Hepatic stellate cell (primary cell): ENCODE measurements around the gene EYA2.

Source experiments
- DNase-seq: peaks from one replicate; pipeline ENCODE4 v3.0.0; 2011; ENCODE audit warnings: low spot score

The EYA2 gene

DNA sequence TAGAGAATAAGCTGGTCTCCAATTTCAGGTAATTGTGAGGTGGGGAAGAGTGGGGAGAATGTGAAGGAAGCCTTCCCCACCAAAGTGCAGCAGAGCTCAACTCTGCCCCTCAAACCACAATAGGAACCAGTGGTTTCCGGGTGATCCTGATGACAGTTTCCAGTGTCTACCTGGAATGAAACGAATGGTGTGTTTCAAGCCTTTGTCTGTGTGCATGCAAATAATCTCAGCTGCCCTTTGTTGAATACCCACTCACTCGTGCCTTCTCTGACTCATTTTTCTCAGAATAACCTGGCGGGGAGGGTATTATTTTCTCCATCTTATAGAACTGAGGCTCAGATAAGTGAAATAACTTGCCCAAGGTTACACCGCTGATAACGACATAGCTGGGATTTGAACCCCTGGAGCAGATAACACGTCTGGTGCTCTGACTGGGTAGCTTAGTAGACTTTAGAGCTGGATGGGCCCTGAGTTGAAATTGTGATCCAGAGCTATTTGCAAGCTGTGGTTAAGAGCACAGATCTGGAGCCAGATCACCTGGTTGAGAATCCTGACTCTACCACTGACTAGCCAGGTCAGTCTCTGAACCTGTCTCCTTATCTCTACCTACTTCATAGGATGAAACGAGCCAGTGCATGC, 85.1 kb downstream of the EYA2 start:
- no peak for DNase-seq

DNA sequence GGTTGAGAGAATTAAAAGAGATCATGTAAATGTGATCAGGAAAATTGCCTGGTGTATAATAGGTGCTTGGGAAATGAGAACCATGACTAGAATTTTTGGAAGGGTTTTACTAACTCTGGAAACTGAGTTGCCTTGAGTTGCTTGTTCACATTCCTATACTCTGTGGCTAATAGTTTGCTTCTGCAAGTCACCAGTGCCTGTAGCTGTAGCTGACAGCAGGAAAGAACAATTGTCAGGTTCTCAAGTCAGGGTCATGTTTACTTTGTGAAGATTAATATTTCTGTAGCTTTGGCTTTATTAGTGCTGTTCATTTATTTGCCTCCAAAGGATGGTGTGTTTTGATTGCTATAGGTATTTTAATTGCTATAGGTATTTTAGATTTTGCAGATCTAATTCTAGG, 86.5 kb downstream of the EYA2 start:
- DNase-seq, result no peak

DNA sequence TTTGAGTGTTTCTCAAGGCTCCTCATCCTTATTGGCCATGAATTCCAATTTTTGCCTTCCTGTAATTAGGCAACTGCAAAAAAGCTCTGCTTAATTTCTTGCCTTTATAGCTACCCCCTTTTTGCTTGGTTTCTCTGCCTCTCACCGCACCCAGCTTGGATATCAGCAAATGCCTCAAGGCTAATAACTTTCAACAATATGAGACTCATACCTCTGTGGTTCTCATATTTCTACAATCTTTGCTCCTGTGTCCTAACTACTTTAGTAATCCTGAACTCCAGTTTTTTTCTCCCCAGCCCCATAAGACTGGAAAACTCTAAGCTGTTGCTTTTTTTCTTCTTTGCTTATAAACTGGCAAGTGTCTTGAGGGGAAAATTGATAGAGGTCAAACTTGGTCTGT, 88.8 kb downstream of the EYA2 start:
- DNase-seq, result no peak

DNA sequence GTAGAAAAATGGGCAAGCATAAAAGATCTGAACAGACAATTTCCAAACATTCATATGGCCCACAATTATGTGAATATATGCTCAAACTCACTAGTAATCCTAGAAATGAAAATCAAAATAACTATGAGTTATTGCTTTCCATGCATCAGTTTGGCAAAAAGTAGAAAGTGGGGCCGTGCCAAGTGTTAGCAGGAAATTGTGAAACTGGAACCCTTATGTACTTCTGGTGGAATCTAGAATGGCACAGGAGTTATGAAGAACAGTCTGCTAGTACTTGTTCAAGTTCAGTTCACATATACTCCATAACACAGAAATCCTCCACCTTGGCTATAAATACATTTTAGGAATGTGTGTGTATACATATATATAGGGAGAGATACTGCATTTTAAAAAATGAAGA, 89.8 kb downstream of the EYA2 start:
- no peak for DNase-seq

DNA sequence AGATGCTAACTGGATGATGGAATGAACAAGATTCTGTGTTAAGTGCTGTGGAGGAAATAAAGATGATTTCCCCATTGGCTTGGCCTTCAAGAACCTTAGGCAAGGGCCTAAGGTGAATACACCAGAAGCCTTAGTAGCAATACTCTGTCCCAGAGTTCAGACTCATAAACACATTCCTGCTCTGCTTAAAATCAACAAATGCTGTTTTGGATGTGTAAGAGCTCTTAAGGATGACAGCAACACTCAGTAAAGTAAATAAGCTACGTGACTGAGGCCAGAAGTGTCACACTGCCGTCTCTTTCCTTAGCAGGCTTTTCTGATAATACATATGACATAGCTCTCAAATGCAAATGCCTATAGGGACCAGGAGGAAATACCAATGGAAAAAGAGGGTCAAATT, 90.6 kb downstream of the EYA2 start:
- no peak for DNase-seq

DNA sequence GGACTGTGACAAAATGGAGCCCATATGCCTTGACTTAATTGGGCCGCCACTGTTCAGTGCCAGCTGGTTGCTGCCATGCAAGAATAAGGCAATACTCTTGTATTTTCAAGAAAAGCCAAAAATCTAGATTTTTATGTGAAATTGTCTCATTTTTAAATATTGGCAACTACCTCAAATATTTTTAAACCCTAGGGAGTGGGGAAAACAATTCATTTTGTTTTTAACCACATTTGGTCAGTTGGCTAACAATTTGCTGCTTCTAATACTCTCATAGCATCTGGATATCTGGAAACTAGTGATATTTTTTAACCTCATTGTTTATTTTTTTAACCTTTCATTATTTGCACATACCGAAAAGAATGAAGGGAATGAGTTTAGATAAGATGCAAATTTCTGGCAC, 91.0 kb downstream of the EYA2 start:
- DNase-seq, result no peak

DNA sequence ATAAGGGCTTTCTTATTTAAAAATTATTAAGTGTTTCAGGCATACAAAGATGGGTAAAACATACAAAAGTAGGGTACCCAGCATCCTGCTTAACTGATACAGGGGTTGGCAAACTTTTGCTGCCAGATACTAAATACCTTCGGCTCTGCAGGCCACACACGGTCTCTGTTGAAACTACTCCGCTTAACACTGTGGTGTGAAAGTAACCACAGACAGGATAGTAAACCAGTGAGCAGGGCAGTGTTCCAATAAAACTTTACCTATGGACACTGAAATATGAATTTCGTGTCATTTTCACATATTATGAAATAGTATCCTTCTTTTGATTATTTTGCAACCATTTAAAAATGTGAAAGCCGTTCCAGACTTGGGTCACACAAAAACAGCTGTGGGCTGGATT, 92.4 kb downstream of the EYA2 start:
- no peak for DNase-seq

DNA sequence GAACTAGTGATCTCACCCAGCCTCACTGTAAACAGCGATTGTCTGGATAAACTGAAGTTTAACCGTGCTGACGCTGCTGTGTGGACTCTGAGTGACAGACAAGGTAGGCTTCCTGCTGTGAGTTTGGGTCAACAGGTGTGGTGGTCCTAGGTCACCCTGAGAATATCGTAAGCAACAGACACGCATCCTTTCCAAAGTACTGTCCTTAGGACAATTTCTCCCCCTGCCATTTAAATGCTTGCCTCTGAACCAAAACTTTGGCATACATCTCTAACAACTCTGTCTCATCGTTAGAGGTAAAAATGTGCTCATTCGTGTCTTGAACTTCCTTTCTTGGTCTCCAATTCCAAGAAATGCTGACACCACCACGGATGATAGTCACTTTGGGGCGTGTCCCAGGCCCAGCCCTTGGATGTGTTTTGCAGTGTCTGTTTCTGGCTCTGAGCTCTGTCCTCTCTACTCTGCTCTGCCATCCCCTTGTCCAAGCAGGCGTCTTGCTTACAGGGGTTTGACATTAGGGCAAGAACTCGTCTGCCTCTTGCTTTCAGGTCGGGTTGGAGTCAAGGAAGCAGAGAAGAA, 95.5 kb downstream of the EYA2 start:
- DNase-seq, result no peak

DNA sequence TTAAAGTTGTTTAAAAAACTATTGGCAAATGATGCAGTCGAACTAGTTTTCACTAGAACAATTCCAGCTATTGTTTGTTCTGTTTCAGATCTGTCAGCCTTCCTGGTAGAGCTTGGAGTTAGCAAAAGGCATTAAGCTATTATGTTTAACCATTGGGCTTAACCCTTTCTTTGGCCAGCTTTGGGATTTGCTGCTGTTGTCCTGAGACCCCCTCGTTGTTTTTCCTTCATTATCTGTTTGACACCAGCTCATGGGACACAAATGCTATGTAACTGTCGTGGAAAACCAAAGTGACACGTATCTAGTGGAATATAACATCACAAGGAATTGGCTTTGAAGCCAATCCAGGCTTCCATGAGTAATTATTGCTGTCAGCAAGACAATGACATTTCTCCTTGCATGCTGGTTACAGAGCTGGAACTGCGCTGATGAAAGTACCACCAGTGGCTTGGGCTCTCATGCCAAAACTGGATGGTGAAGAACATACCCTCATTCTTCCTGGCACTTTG, 96.0 kb downstream of the EYA2 start:
- no peak for DNase-seq

DNA sequence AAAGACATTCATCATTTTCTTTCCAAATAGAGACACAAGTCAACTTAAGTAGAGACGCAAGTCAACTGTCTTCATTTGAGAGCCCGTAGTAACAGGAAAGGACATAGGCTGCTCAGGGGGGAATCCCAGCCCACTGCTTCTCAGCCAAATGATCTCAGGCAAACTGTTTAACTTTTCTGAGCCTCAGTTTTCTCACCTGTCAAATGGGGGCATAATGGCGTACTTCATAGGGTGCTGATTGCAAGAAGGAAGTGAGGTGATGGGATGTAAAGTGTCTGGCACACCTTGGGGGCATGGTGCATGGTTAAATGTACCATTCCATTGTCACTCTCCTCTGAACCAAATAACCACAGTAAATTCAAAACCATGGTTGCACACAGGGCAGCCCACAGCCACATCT, 96.5 kb downstream of the EYA2 start:
- DNase-seq, result no peak

DNA sequence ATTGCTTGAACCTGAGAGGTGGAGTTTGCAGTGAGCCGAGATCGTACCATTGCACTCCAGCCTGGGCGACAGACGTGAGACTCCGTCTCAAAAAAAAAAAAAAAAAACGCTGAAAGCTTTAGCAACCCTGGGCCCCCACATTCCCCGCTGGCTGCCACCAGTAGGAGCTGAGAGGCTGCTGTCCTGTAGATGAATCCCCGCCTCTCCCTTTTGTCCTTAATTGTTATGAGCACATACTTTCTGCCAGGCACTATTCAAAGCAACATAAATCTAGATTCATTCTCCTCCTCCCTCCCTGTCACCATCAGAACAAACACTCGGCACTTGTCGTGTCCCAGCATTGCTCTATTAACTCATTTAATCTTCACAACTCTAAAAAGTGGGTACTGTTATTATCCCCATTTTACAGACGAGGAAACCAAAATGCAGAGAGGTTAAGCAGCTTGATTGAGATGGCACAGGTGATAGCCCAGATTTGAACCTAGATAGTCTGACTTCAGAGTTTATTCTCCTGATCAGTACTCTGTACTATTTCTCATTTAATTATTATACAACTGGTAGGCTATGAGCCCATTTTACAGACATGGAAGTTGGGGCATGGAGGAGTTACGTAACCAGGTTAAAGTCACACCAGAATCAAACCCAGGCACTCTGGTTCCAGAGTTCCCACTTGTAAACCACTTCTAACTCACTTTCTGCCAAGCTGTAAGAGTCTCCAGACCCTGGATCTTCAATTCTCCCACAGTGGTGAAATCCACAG, 97.4 kb downstream of the EYA2 start:
- DNase-seq, result no peak

DNA sequence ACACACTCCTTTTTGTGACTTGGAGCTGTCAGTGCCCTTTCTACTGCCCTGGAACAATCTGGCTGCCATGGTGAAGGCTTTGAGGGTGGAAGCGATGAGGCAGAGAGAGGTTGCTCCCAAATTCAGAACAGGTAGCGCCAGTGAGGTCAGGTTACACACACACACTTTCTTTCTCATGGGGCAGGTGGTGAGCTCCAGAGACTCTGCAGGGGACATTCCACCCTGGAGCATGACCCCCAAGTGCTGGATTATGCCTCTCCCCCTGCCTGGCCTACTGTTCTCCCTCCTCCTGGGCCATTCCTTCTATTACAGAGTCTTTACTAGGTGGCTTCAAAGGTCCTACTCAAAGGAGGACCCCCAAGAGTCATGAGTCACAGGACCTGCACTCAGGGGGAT, 98.0 kb downstream of the EYA2 start:
- DNase-seq, result no peak

DNA sequence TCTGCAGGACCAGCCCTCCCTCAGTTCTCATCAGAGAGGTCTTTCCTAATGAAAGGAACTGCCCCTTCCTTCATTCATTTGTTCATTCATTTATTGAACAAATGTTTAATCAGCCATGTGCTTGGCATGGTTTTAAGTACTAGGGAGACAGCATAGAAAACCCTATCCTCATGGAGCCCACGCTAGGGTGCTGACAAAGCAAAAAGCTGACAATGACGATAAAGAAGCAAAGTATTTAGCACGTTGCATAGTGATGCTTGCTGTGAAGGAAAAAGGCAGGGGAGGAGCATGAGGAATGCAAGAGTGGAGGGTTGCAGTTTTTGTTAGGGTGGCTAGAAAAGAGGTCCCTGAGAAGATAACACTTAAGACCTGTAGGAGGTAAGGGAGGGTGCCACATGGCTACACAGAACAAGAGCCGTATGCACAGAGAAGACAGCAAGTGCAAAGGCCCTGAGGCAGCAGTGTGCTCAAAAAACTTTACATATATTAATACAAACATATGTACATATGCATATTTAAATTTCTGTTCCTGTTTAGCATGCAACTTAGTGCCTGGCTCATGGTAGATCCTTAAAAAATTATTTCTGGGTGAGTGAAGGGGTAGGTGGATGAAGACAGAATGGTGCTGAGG, 98.9 kb downstream of the EYA2 start:
- DNase-seq, result no peak

DNA sequence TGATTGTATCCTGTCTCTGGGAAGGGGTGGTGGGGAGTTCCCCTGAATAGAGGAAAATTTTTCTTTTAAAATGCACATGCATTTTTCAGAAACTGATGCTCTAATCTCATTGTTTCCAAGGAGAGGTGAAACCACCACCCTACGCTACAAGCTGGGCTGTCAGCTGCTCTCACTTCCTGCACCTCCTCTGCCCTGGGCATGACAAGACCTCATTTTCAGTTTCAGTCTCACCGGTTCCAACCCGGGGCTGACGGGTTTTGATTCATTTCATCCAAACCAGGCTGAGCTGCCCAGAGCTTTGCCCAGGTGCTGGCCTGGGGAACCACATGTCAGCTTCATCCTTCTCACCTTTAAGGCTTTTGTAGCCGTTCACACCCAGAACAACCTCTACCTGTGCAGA, 99.7 kb downstream of the EYA2 start:
- no peak for DNase-seq

DNA sequence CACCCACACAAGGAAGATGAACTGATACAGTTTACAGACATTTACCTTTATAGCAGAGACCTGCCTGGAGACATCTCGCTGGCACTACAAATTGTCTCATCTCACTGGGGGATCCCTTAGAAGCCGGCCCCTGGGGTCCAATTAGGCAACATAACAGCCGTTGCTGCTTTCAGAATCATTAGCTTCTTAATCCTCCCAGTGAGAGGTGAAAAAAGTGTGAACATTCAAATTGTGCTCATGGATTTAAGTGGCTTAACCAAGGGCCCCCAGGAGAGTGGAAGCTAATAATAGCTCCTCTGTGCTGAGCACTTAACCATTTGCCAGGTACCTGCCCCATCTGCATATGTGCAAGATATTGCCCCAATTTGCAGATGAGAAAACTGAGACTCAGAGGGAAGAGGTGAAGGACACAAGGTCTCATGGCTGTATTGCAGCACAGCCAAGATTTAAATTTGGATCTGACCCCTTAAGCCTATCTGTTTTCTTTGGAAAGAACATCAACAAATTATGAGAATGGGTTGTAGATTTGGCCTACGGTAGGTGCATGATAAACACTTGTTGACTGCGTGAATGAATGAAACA, 101.0 kb downstream of the EYA2 start:
- DNase-seq, result no peak

DNA sequence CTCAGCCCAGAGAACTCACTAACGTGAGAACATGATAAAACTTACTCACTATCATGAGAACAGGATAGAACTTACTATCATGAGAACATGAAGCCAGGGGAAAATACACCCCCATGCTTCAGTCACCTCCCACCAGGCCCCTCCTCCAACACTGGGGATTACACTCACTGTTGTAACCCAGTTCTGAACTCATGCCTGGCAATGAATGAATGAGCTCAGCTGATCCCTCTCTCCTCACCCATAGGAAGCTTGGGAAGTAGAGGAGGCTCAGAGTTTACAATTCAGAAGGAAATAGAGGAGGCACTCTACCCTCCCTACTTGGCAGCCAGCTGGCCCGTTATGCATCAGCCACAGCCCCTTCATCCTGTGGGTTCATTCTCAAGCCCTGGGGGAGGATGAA, 102.5 kb downstream of the EYA2 start:
- DNase-seq, result no peak

DNA sequence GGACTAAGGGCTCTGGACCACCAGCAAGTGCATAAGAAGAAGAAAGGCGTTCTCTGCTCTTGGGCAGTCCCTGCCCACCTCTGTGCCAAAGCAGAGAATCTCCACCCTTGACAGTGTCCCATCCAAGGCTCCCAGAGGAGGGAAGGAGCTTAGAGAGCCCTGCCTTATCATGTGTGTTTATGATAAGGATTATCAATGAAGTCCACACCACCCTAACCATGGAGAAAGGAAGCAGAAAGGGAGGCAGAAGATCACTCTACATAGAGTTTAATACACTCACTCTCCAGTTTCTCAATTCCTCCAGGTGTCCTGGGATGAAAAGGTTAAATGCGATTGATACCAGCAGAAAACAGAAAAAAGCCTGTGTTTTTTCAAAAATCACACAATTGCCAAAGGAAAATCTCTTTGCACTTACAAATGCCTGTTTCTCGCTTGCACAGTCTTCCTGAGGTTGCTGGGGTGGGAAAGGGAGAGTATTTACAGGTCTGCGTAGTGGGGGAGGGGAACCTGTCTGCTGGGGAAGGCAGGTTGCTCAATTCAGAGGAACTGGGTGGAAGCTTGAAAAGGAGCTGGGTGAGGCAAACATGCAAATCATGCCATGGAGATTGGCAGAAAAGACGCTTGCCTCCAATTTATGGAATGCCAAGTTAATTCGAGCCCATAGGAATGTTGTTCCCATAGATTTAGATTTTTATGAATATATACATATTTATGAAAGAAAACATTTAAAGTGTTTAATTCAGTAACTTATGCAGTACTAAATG, 104.0 kb downstream of the EYA2 start:
- no peak for DNase-seq

DNA sequence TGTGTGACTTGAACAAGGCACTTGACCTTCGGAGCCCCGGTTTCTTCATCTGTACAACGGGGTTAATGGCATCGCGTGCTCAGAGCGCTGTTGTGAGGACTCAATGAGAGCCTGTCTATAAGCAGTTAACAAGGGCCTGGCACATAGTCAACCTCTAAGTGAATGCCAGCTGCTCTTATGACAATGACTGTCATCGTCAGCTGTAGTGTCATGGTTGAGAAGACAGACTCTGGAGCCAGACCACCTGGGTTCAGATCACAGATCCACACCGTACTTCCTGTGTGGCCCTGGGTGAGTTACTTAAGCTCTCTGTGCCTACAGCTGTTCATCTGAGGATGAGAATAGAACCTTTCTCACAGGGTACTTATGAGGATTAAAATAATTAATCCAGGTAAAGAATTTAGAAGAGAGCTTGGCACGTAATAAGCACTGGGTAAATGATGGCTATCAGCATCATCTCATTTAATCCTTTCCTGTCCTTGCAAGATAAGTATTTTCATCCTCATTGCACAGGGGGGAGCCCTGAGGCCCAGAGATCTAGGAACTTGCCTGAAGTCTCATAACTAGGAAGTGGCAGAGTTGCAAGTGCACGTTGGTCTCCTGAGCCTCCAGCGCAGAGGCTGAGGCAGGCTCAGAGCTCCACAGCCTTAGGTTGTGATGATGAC, 105.3 kb downstream of the EYA2 start:
- no peak for DNase-seq

DNA sequence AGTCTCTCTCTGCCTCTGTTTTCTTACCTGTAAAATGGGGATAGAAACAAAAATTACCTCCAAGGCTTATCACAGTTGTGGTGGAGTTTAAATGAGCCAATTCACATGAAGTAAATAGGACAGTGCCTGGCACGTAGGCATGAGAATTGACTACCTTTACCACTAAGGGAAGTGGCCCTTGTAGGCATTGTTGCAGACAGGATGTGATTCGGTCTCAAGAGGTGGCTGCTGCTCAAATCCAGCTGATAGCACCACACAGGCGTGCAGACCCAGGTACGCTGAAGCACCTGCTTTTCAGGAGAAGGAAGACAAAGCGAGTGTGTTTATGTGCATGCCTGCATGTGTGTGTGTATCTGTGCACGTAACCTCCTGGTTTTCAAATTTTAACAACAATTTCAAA, 108.6 kb downstream of the EYA2 start:
- no peak for DNase-seq

DNA sequence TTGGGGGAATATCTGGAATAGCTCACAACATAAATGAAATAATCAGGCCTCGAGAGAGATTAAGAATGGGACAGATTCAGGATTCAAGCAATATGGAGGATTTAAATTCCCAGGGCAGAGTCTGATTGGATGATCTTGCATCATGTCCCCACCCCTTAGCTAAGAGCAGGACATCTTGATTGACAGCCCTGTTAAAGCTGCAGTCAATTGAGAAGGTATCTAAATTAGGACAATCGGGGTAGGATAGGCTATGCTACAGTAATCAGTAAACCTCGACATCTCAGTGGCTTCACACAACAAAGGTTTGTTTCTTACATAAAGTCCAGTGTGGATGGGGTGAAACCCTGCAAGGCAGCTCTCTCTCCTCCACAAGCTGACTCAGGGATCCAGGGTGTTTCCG, 109.5 kb downstream of the EYA2 start:
- no peak for DNase-seq
